Measurements from ENCODE around the gene DNAJB6.
"Not testable (repeated sequence)": the region's sequence is repeated elsewhere in the genome, so short reads cannot be mapped to it uniquely, and the experiment has no call there.

Gene DNAJB6

GRCh38 chr7:157440346-157441022 is 103.7 kb downstream of the DNAJB6 start:
- H3K27ac ChIP-seq (ENCODE audit: low read depth, low read length), result no peak overlapping the region
- WGBS, result 89% methylated on average over 22 of the region's 22 CpGs
- peaks cover 53% of the 10 kb centered on the region for H3K9me3 ChIP-seq (ENCODE audit: insufficient read depth, low read depth, low read length)
- no peak overlapping the region for H3K9ac ChIP-seq (ENCODE audit: low read depth, low read length)
- no peaks in the 10 kb centered on the region for H3K36me3 ChIP-seq (ENCODE audit: insufficient read depth, low read length)
- no peaks in the 10 kb centered on the region for H3K27me3 ChIP-seq (ENCODE audit: insufficient read depth, low read length)
- H3K4me1 ChIP-seq (ENCODE audit: insufficient read depth, low read length), result no peaks in the 10 kb centered on the region
- no peak overlapping the region for H3K4me3 ChIP-seq (ENCODE audit: low read length)

- WGBS, result 87% methylated on average over 17 of the region's 17 CpGs
- no peaks in the 10 kb centered on the region for H3K36me3 ChIP-seq (ENCODE audit: insufficient read depth, low read length)
- H3K9ac ChIP-seq (ENCODE audit: low read depth, low read length), result no peak overlapping the region
- peaks cover 54% of the 10 kb centered on the region for H3K9me3 ChIP-seq (ENCODE audit: insufficient read depth, low read depth, low read length)
- H3K27me3 ChIP-seq (ENCODE audit: insufficient read depth, low read length), result no peaks in the 10 kb centered on the region
- no peak overlapping the region for H3K4me3 ChIP-seq (ENCODE audit: low read length)
- H3K27ac ChIP-seq (ENCODE audit: low read depth, low read length), result no peak overlapping the region
- H3K4me1 ChIP-seq (ENCODE audit: insufficient read depth, low read length), result no peaks in the 10 kb centered on the region
Measured at GRCh38 chr7:157441023-157441399, 104.2 kb downstream of the DNAJB6 start.

DNA sequence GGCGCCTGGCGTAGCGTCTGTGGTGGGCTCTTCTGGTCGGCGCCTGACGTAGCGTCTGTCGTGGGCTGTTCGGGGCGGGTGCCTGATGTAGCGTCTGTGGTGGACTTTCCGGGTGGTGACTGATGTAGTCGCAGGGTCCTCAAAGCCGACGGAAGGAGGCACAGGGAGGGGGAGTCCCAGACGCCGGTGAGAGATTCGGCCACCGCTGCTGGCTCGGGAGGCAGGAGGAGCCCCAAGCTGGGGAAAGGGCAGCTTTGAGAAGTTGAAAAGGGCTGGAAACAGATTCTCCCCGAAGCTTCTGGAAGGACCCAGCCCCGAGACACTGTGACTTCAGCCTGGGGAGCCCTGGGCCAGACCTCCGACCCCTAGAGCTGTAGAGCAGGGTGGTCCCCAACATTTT is 105.7 kb downstream of the DNAJB6 start:
- Histone ChIP-seq H3K27me3 (ENCODE audit: insufficient read depth, low read length) (no peaks in the 10 kb centered on the region), H3K4me1 (ENCODE audit: insufficient read depth, low read length) (no peaks in the 10 kb centered on the region), H3K27ac (ENCODE audit: low read depth, low read length) (no peak overlapping the region), H3K9ac (ENCODE audit: low read depth, low read length) (no peak overlapping the region), H3K9me3 (ENCODE audit: insufficient read depth, low read depth, low read length) (peaks cover 59% of the 10 kb centered on the region), H3K36me3 (ENCODE audit: insufficient read depth, low read length) (no peaks in the 10 kb centered on the region), H3K4me3 (ENCODE audit: low read length) (no peak overlapping the region)
- 95% methylated on average over 22 of the region's 23 CpGs for WGBS

- peaks cover 62% of the 10 kb centered on the region for H3K9me3 ChIP-seq (ENCODE audit: insufficient read depth, low read depth, low read length)
- 88% methylated on average over 42 of the region's 42 CpGs for WGBS
- no peak overlapping the region for H3K4me3 ChIP-seq (ENCODE audit: low read length)
Measured at GRCh38 chr7:157442993-157443831, 106.4 kb downstream of the DNAJB6 start.

DNA sequence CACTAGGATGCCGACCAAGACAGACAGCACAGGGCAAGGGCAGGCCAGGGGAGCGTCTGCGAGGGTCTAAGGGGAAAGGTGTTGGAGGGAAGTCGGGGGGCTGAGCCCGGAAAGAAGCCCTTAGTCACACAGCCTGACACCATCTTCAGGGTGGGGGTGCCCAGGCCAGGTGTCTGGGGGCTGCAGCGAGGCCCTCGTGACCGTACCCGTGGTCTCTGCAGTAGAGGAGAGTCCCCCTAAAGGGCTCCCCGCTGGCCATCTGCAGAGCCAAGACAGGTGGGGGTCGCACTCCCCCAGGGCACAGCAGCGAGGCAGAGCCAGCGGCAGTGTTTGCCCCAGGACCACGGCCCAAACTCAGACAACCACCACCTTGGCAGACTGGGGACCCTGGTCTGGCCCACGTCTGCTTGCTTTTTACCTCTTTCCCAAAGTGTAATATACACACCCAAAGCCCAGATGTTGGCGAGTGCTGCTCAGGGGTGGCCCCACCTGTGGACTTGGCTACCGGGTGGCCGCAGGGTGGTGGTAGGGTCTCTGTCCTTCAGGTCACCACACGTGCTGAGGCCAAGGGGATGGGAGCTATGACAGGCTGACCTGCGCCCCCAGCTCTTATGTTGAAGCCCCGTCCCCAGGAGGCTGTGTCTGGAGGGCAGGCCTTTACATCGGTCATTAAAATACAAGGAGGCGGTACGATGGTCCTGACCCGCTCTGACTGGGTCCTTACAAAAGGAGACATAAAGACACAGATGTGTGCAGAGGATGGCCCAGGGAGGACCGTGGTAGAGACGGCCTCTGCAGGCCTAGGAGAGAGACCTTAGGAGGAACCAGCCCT is 107.4 kb downstream of the DNAJB6 start:
- no peak overlapping the region for H3K4me3 ChIP-seq (ENCODE audit: low read length)
- no peaks in the 10 kb centered on the region for H3K4me1 ChIP-seq (ENCODE audit: insufficient read depth, low read length)
- no peak overlapping the region for H3K9ac ChIP-seq (ENCODE audit: low read depth, low read length)
- H3K36me3 ChIP-seq (ENCODE audit: insufficient read depth, low read length), result no peaks in the 10 kb centered on the region
- 85% methylated on average over 27 of the region's 27 CpGs for WGBS
- H3K9me3 ChIP-seq (ENCODE audit: insufficient read depth, low read depth, low read length), result peaks cover 54% of the 10 kb centered on the region
- H3K27me3 ChIP-seq (ENCODE audit: insufficient read depth, low read length), result no peaks in the 10 kb centered on the region
- no peak overlapping the region for H3K27ac ChIP-seq (ENCODE audit: low read depth, low read length)

More at GRCh38 chr7:157442993-157443831, 106.4 kb downstream of the DNAJB6 start:
- Histone ChIP-seq H3K9ac (ENCODE audit: low read depth, low read length) (no peak overlapping the region), H3K36me3 (ENCODE audit: insufficient read depth, low read length) (no peaks in the 10 kb centered on the region), H3K27me3 (ENCODE audit: insufficient read depth, low read length) (no peaks in the 10 kb centered on the region), H3K4me1 (ENCODE audit: insufficient read depth, low read length) (no peaks in the 10 kb centered on the region), H3K27ac (ENCODE audit: low read depth, low read length) (no peak overlapping the region)

DNA sequence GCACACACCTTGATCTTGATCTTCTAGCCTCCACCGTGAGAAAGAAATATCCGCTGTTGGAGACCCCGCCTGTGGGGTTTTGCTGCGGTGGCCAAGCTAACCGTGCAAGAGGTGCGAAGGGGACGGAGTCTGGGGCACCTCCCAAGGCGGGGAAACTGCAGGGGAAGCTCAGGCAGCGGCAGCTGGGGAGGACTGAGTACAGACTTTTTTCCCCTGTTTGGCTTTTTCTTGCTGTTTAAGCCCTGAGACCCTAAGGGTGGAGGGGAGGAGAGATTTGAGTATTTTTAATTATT is 108.0 kb downstream of the DNAJB6 start:
- Histone ChIP-seq H3K4me3 (ENCODE audit: low read length) (no peak overlapping the region), H3K9me3 (ENCODE audit: insufficient read depth, low read depth, low read length) (peaks cover 48% of the 10 kb centered on the region), H3K27me3 (ENCODE audit: insufficient read depth, low read length) (no peaks in the 10 kb centered on the region), H3K4me1 (ENCODE audit: insufficient read depth, low read length) (no peaks in the 10 kb centered on the region), H3K27ac (ENCODE audit: low read depth, low read length) (no peak overlapping the region), H3K9ac (ENCODE audit: low read depth, low read length) (no peak overlapping the region), H3K36me3 (ENCODE audit: insufficient read depth, low read length) (no peaks in the 10 kb centered on the region)
- 75% methylated on average over 9 of the region's 9 CpGs for WGBS

- peaks cover 42% of the 10 kb centered on the region for H3K9me3 ChIP-seq (ENCODE audit: insufficient read depth, low read depth, low read length)
- no peaks in the 10 kb centered on the region for H3K36me3 ChIP-seq (ENCODE audit: insufficient read depth, low read length)
- H3K27me3 ChIP-seq (ENCODE audit: insufficient read depth, low read length), result no peaks in the 10 kb centered on the region
- no peak overlapping the region for H3K9ac ChIP-seq (ENCODE audit: low read depth, low read length)
- H3K27ac ChIP-seq (ENCODE audit: low read depth, low read length), result no peak overlapping the region
- WGBS, result 79% methylated on average over 16 of the region's 16 CpGs
- no peaks in the 10 kb centered on the region for H3K4me1 ChIP-seq (ENCODE audit: insufficient read depth, low read length)
- H3K4me3 ChIP-seq (ENCODE audit: low read length), result no peak overlapping the region
Measured at GRCh38 chr7:157445246-157445955, 108.6 kb downstream of the DNAJB6 start.

GRCh38 chr7:157445956-157446295 is 109.1 kb downstream of the DNAJB6 start:
- Histone ChIP-seq H3K4me1 (ENCODE audit: insufficient read depth, low read length) (no peaks in the 10 kb centered on the region), H3K27ac (ENCODE audit: low read depth, low read length) (no peak overlapping the region), H3K36me3 (ENCODE audit: insufficient read depth, low read length) (no peaks in the 10 kb centered on the region), H3K9me3 (ENCODE audit: insufficient read depth, low read depth, low read length) (peaks cover 38% of the 10 kb centered on the region), H3K27me3 (ENCODE audit: insufficient read depth, low read length) (no peaks in the 10 kb centered on the region), H3K4me3 (ENCODE audit: low read length) (no peak overlapping the region), H3K9ac (ENCODE audit: low read depth, low read length) (no peak overlapping the region)
- WGBS, result 90% methylated on average over 10 of the region's 11 CpGs

- 75% methylated on average over 6 of the region's 6 CpGs for WGBS
Measured at GRCh38 chr7:157446322-157446721, 109.5 kb downstream of the DNAJB6 start.

GRCh38 chr7:157454003-157454402 is 117.2 kb downstream of the DNAJB6 start:
- H3K9ac ChIP-seq (ENCODE audit: low read depth, low read length); H3K27ac ChIP-seq (ENCODE audit: low read depth, low read length); H3K36me3 ChIP-seq (ENCODE audit: insufficient read depth, low read length); H3K4me1 ChIP-seq (ENCODE audit: insufficient read depth, low read length); H3K27me3 ChIP-seq (ENCODE audit: insufficient read depth, low read length); H3K4me3 ChIP-seq (ENCODE audit: low read length): not testable (repeated sequence)
- peaks cover 47% of the 10 kb centered on the region for H3K9me3 ChIP-seq (ENCODE audit: insufficient read depth, low read depth, low read length)
- WGBS, result 77% methylated on average over 12 of the region's 12 CpGs

More at GRCh38 chr7:157446322-157446721, 109.5 kb downstream of the DNAJB6 start:
- no peaks in the 10 kb centered on the region for H3K4me1 ChIP-seq (ENCODE audit: insufficient read depth, low read length)
- H3K9me3 ChIP-seq (ENCODE audit: insufficient read depth, low read depth, low read length), result peaks cover 35% of the 10 kb centered on the region
- no peak overlapping the region for H3K9ac ChIP-seq (ENCODE audit: low read depth, low read length)
- H3K36me3 ChIP-seq (ENCODE audit: insufficient read depth, low read length), result no peaks in the 10 kb centered on the region
- no peak overlapping the region for H3K27ac ChIP-seq (ENCODE audit: low read depth, low read length)
- H3K27me3 ChIP-seq (ENCODE audit: insufficient read depth, low read length), result no peaks in the 10 kb centered on the region
- no peak overlapping the region for H3K4me3 ChIP-seq (ENCODE audit: low read length)
